K562 (cell line): ENCODE results near the gene DNASE1L1. TPM values are rescaled to one million over a fixed set of nuclear protein-coding genes. Genes with fewer than 3 reads are reported as not detected.

Experiments used
- CTCFL ChIP-seq: IDR thresholded peaks from 2 replicates; pipeline ENCODE4 v1.6.1; 2011; ENCODE audit warnings: borderline replicate concordance, low read depth, mild to moderate bottlenecking, moderate library complexity, low read length; ENCODE audit not compliant: insufficient read depth, poor library complexity, severe bottlenecking
- ESRRA ChIP-seq: fragments of 450-650 bp; IDR thresholded peaks from 2 replicates; pipeline ENCODE4 v1.6.1; 2014; ENCODE audit warnings: low read depth, mild to moderate bottlenecking, moderate library complexity, borderline replicate concordance
- EWSR1 ChIP-seq: fragments of 450-650 bp; IDR thresholded peaks from 2 replicates; pipeline ENCODE4 v1.6.1; 2018; ENCODE audit warnings: borderline replicate concordance, mild to moderate bottlenecking, low read depth, moderate library complexity; ENCODE audit not compliant: partially characterized antibody
- FOXK1 ChIP-seq: sonication (generic); formaldehyde crosslinking; IDR thresholded peaks from 2 replicates; pipeline ENCODE4 v1.8.0; 2022; ENCODE audit warnings: missing genetic modification reagents, mild to moderate bottlenecking, borderline replicate concordance
- FOXP1 ChIP-seq: sonication (generic); formaldehyde crosslinking; IDR thresholded peaks from 2 replicates; pipeline ENCODE4 v1.8.0; 2022; ENCODE audit warnings: mild to moderate bottlenecking, missing genetic modification reagents
- NFIC ChIP-seq: fragments of 450-650 bp; IDR thresholded peaks from 2 replicates; pipeline ENCODE4 v1.6.1; 2017; ENCODE audit warnings: mild to moderate bottlenecking, inconsistent platforms
- POLR2AphosphoS5 ChIP-seq: IDR thresholded peaks from 2 replicates; pipeline ENCODE4 v1.6.1; 2011; ENCODE audit warnings: mild to moderate bottlenecking, low read depth, low read length, moderate library complexity; ENCODE audit not compliant: control insufficient read depth, insufficient read depth
- SUPT5H ChIP-seq: fragments of 450-650 bp; IDR thresholded peaks from 2 replicates; pipeline ENCODE4 v1.6.1; 2016
- TRIM24 ChIP-seq, 2 experiments: fragments of 450-650 bp; IDR thresholded peaks; 2 replicates each; pipeline ENCODE4 v1.6.1; 2016
- YBX1 ChIP-seq: fragments of 450-650 bp; IDR thresholded peaks from 2 replicates; pipeline ENCODE4 v1.7.1; 2016; ENCODE audit warnings: mild to moderate bottlenecking
- ZBTB33 ChIP-seq: sonication (generic); formaldehyde crosslinking; IDR thresholded peaks from 2 replicates; pipeline ENCODE4 v1.8.1; 2023; ENCODE audit warnings: mild to moderate bottlenecking, missing genetic modification reagents
- ZNF24 ChIP-seq: fragments of 450-650 bp; IDR thresholded peaks from 2 replicates; pipeline ENCODE4 v1.6.1; 2016
- polyA plus RNA-seq, 8 experiments: library from polyadenylated mRNA; depleted of rRNA in 4 of 8; stranded (reverse) in 5 of 8; unstranded in 3 of 8; fragments of >200 nt; fragmentation: Nextera tagmentation in 2 of 8; fragmentation: Illumina TruSeq in 1 of 8; extraction: Ambion mirVana in 2 of 8; extraction: Trizol in 1 of 8; gene quantifications; 2 replicates each; pipeline versions ENCODE4 v1.2.1 to v1.2.3, GENCODE V29; 2011 to 2014; ENCODE audit warnings: inconsistent platforms in 1 of 8, missing spikeins in 1 of 8
- total RNA-seq, 7 experiments: library from RNA; depleted of rRNA in 6 of 7; stranded (reverse); fragments of >200 nt in 6 of 7; fragmentation: Illumina TruSeq in 2 of 7; extraction: Trizol in 2 of 7; gene quantifications; 2 replicates each; pipeline versions ENCODE4 v1.2.1 to v1.2.3, GENCODE V29; 2011 to 2021; ENCODE audit warnings: low replicate concordance in 1 of 7
- TF ChIP-seq, protein P1 (sequence below), 2 experiments: fragments of 450-650 bp; IDR thresholded peaks; 2 replicates each; pipeline ENCODE4 v1.6.1; 2018; ENCODE audit warnings: mild to moderate bottlenecking in 2 of 2, low read depth in 1 of 2; ENCODE audit not compliant: partially characterized antibody in 2 of 2
- TF ChIP-seq, protein P2 (sequence below): fragments of 200-800 bp; sonication (Bioruptor generic); IDR thresholded peaks from 2 replicates; pipeline ENCODE4 v1.6.1; 2017; ENCODE audit warnings: missing genetic modification characterization, missing compliant biosample characterization
- TF ChIP-seq, protein P3 (sequence below): sonication (generic); formaldehyde crosslinking; IDR thresholded peaks from 2 replicates; pipeline ENCODE4 v1.9.0; 2022; ENCODE audit warnings: mild to moderate bottlenecking, missing genetic modification reagents
- TF ChIP-seq, protein P4 (sequence below): fragments of 450-650 bp; IDR thresholded peaks from 2 replicates; pipeline ENCODE4 v1.6.1; 2014; ENCODE audit warnings: low read depth, mild to moderate bottlenecking, moderate library complexity, borderline replicate concordance

DNASE1L1 gene
- total and polyA plus RNA-seq, 9 of the 15 experiments (the other 6 are each of a cell fraction or from before 2014, with no cell fraction given) = 0.73 to 12.6 (median 7.9) TPM

DNA sequence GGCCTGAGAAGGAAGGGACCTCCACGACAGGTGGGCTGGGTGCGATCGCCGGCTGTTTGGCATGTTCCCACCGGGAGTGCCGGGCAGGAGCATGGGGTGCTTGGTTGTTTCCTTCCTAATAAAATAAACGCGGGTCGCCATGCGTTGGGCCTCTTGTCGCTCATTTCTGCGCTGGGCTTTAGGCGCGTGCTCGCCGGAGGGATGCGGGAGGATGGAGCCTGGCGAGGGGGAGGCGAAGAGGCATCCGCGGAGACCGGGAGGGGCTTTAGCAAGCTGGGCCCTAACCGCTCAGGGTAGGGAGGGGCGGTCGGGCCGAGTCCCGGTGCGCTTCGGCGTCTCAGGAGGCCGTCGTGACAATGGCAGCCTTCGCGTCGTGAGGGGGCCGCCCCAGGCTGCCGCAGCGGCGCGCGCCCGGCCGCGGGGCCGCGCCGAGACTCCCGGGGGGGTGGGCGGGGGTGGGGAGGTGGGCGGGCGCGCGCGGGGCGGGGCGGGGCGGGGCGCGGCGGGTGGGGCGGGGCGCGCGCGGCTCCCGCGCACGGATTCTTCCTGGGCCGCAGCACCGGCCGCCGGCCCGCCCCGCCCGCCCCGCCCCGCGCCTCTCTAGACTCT, 27.4 kb upstream of the DNASE1L1 start (continued):
- TF ChIP-seq, protein P1, sequence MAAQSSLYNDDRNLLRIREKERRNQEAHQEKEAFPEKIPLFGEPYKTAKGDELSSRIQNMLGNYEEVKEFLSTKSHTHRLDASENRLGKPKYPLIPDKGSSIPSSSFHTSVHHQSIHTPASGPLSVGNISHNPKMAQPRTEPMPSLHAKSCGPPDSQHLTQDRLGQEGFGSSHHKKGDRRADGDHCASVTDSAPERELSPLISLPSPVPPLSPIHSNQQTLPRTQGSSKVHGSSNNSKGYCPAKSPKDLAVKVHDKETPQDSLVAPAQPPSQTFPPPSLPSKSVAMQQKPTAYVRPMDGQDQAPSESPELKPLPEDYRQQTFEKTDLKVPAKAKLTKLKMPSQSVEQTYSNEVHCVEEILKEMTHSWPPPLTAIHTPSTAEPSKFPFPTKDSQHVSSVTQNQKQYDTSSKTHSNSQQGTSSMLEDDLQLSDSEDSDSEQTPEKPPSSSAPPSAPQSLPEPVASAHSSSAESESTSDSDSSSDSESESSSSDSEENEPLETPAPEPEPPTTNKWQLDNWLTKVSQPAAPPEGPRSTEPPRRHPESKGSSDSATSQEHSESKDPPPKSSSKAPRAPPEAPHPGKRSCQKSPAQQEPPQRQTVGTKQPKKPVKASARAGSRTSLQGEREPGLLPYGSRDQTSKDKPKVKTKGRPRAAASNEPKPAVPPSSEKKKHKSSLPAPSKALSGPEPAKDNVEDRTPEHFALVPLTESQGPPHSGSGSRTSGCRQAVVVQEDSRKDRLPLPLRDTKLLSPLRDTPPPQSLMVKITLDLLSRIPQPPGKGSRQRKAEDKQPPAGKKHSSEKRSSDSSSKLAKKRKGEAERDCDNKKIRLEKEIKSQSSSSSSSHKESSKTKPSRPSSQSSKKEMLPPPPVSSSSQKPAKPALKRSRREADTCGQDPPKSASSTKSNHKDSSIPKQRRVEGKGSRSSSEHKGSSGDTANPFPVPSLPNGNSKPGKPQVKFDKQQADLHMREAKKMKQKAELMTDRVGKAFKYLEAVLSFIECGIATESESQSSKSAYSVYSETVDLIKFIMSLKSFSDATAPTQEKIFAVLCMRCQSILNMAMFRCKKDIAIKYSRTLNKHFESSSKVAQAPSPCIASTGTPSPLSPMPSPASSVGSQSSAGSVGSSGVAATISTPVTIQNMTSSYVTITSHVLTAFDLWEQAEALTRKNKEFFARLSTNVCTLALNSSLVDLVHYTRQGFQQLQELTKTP (IDR thresholded peaks at IDR 0.05; ENCODE audit: low read depth in 1 of 2, partially characterized antibody in 2 of 2) = no peak
- TF ChIP-seq EWSR1 (no peak), ZBTB33 (CRISPR knock-in tag) (no peak), ZNF24 (no peak), NFIC (no peak), ESRRA (no peak), CTCFL (no peak), YBX1 (no peak), TRIM24 (IDR thresholded peaks at IDR 0.05) (no peak), FOXK1 (no peak), SUPT5H (0 out of 2 replicates have a peak, but pooled peaks have one; percentile 9), FOXP1 (CRISPR knock-in tag) (no peak), POLR2AphosphoS5 (no peak)
- TF ChIP-seq, protein P2, sequence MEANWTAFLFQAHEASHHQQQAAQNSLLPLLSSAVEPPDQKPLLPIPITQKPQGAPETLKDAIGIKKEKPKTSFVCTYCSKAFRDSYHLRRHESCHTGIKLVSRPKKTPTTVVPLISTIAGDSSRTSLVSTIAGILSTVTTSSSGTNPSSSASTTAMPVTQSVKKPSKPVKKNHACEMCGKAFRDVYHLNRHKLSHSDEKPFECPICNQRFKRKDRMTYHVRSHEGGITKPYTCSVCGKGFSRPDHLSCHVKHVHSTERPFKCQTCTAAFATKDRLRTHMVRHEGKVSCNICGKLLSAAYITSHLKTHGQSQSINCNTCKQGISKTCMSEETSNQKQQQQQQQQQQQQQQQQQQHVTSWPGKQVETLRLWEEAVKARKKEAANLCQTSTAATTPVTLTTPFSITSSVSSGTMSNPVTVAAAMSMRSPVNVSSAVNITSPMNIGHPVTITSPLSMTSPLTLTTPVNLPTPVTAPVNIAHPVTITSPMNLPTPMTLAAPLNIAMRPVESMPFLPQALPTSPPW (CRISPR knock-in tag) = peak; percentile 95
- TF ChIP-seq, protein P3, sequence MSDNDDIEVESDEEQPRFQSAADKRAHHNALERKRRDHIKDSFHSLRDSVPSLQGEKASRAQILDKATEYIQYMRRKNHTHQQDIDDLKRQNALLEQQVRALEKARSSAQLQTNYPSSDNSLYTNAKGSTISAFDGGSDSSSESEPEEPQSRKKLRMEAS (CRISPR knock-in tag) = peak; percentile 36; the same call in 1 of the 2 replicates
- TF ChIP-seq, protein P4, sequence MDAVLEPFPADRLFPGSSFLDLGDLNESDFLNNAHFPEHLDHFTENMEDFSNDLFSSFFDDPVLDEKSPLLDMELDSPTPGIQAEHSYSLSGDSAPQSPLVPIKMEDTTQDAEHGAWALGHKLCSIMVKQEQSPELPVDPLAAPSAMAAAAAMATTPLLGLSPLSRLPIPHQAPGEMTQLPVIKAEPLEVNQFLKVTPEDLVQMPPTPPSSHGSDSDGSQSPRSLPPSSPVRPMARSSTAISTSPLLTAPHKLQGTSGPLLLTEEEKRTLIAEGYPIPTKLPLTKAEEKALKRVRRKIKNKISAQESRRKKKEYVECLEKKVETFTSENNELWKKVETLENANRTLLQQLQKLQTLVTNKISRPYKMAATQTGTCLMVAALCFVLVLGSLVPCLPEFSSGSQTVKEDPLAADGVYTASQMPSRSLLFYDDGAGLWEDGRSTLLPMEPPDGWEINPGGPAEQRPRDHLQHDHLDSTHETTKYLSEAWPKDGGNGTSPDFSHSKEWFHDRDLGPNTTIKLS = no peak
